Thymus (tissue), 11 donors: ENCODE results near the gene ATXN1. TPM values are rescaled to one million over a fixed set of nuclear protein-coding genes. Genes with fewer than 3 reads are reported as not detected.

Experiments
- DNase-seq, 9 donors: peaks; one replicate each; pipeline ENCODE4 v3.0.0-alpha.2; 2013; ENCODE audit warnings: low spot score in 9 of 9, low read depth in 6 of 9, missing footprints in 1 of 9
- H3K27ac ChIP-seq, 2 donors: one replicate each; pipeline ENCODE4 v1.5.1; 2013; ENCODE audit warnings: control low read depth in 1 of 2, low read depth in 1 of 2, low read length in 1 of 2, mild to moderate bottlenecking in 1 of 2, moderate library complexity in 1 of 2
- H3K27me3 ChIP-seq, 2 donors: one replicate each; pipeline ENCODE4 v1.5.1; 2013; ENCODE audit warnings: low read length in 1 of 2; ENCODE audit not compliant: control insufficient read depth in 2 of 2, insufficient read depth in 1 of 2
- H3K36me3 ChIP-seq, 2 donors: one replicate each; pipeline ENCODE4 v1.5.1; 2013; ENCODE audit warnings: low read length in 1 of 2, mild to moderate bottlenecking in 1 of 2, moderate library complexity in 1 of 2; ENCODE audit not compliant: control insufficient read depth in 2 of 2, insufficient read depth in 2 of 2
- H3K4me1 ChIP-seq, 2 donors: one replicate each; pipeline ENCODE4 v1.5.1; 2013; ENCODE audit warnings: low read length in 2 of 2; ENCODE audit not compliant: control insufficient read depth in 2 of 2, insufficient read depth in 2 of 2
- H3K4me3 ChIP-seq, 2 donors: one replicate each; pipeline ENCODE4 v1.5.1; 2013; ENCODE audit warnings: low read length in 2 of 2, control low read depth in 1 of 2, mild to moderate bottlenecking in 1 of 2
- H3K9me3 ChIP-seq, 2 donors: one replicate each; pipeline ENCODE4 v1.5.1; 2013; ENCODE audit warnings: low read length in 1 of 2, mild to moderate bottlenecking in 1 of 2; ENCODE audit not compliant: control insufficient read depth in 2 of 2, insufficient read depth in 1 of 2
- WGBS: extraction: QIAGEN DNeasy Blood & Tissue Kit; methylation state at CpG from one replicate; pipeline ENCODE4 v1.1.7; 2013; 5-methylcytosine and 5-hydroxymethylcytosine counted together
- polyA plus RNA-seq: library from polyadenylated mRNA; stranded (reverse); fragments of 200-250 nt; gene quantifications from one replicate; pipeline ENCODE4 v1.2.3, GENCODE V29; 2013
- total RNA-seq: library from RNA; stranded (reverse); fragments of 120-200 nt; gene quantifications from one replicate; pipeline ENCODE4 v1.2.4, GENCODE V29; 2013
- donor health status: healthy.

Gene ATXN1
- total and polyA plus RNA-seq, 2 donors, result 6.8 to 7.1 TPM

- H3K36me3 ChIP-seq, result no peaks in the 10 kb centered on the region
- WGBS, result 94% methylated on average over 8 of the region's 8 CpGs
- no peaks in the 10 kb centered on the region for H3K9me3 ChIP-seq
- H3K27ac ChIP-seq, result no peak overlapping the region
- H3K27me3 ChIP-seq, result no peaks in the 10 kb centered on the region
- H3K4me1 ChIP-seq, result peaks cover 4 to 7% of the 10 kb centered on the region in 2 donors
- no peak for DNase-seq
- no peak overlapping the region for H3K4me3 ChIP-seq
Measured at GRCh38 chr6:16741112-16742016, 19.9 kb downstream of the ATXN1 start.

- DNase-seq, result no peak
- Histone ChIP-seq H3K4me3 (no peak overlapping the region), H3K9me3 (no peaks in the 10 kb centered on the region), H3K4me1 (peaks cover 3 to 4% of the 10 kb centered on the region in 2 donors), H3K27me3 (no peaks in the 10 kb centered on the region), H3K27ac (no peak overlapping the region), H3K36me3 (no peaks in the 10 kb centered on the region)
Measured at GRCh38 chr6:16740097-16740496, 21.2 kb downstream of the ATXN1 start.

- Histone ChIP-seq H3K9me3 (no peaks in the 10 kb centered on the region), H3K4me1 (peaks cover 3 to 4% of the 10 kb centered on the region in 2 donors), H3K36me3 (no peaks in the 10 kb centered on the region), H3K27me3 (no peaks in the 10 kb centered on the region), H3K4me3 (no peak overlapping the region), H3K27ac (no peak overlapping the region)
- no peak for DNase-seq
- 98% methylated on average over 7 of the region's 7 CpGs for WGBS
Measured at GRCh38 chr6:16739329-16739801, 21.9 kb downstream of the ATXN1 start.

- Histone ChIP-seq H3K4me3 (no peak overlapping the region), H3K9me3 (no peaks in the 10 kb centered on the region), H3K27ac (no peak overlapping the region), H3K36me3 (no peaks in the 10 kb centered on the region), H3K27me3 (no peaks in the 10 kb centered on the region), H3K4me1 (peaks cover 3 to 4% of the 10 kb centered on the region in 2 donors)
- DNase-seq, result no peak
- WGBS, result 97% methylated on average over 5 of the region's 5 CpGs
Measured at GRCh38 chr6:16737925-16738324, 23.3 kb downstream of the ATXN1 start.

GRCh38 chr6:16736856-16737775 is 24.1 kb downstream of the ATXN1 start:
- no peak for DNase-seq
- Histone ChIP-seq H3K4me1 (peaks cover 3 to 4% of the 10 kb centered on the region in 2 donors), H3K9me3 (no peaks in the 10 kb centered on the region), H3K27ac (peak overlapping the region in 1 of 2 donors; percentile 21), H3K36me3 (no peaks in the 10 kb centered on the region), H3K4me3 (no peak overlapping the region), H3K27me3 (no peaks in the 10 kb centered on the region)
- WGBS, result 26% methylated on average over 5 of the region's 5 CpGs

GRCh38 chr6:16735014-16735413 is 26.2 kb downstream of the ATXN1 start:
- DNase-seq, result no peak
- H3K36me3 ChIP-seq, result no peaks in the 10 kb centered on the region
- peaks cover 8% of the 10 kb centered on the region in 2 donors for H3K4me1 ChIP-seq
- H3K9me3 ChIP-seq, result no peaks in the 10 kb centered on the region
- 98% methylated on average over 2 of the region's 2 CpGs for WGBS
- H3K27ac ChIP-seq, result no peak overlapping the region
- no peak overlapping the region for H3K4me3 ChIP-seq
- no peaks in the 10 kb centered on the region for H3K27me3 ChIP-seq

- H3K9me3 ChIP-seq, result no peaks in the 10 kb centered on the region
- no peaks in the 10 kb centered on the region for H3K27me3 ChIP-seq
- no peak overlapping the region for H3K27ac ChIP-seq
- H3K36me3 ChIP-seq, result no peaks in the 10 kb centered on the region
- H3K4me3 ChIP-seq, result no peak overlapping the region
- peaks cover 8% of the 10 kb centered on the region in 2 donors for H3K4me1 ChIP-seq
- 94% methylated on average over 6 of the region's 6 CpGs for WGBS
- DNase-seq, result no peak
Measured at GRCh38 chr6:16733085-16733484, 28.2 kb downstream of the ATXN1 start.

- Histone ChIP-seq H3K27me3 (no peaks in the 10 kb centered on the region), H3K9me3 (no peaks in the 10 kb centered on the region), H3K27ac (no peak overlapping the region), H3K36me3 (no peaks in the 10 kb centered on the region), H3K4me3 (no peak overlapping the region), H3K4me1 (peaks cover 4% of the 10 kb centered on the region in 2 donors)
- no peak for DNase-seq
- 82% methylated on average over 6 of the region's 6 CpGs for WGBS
Measured at GRCh38 chr6:16731478-16732051, 29.7 kb downstream of the ATXN1 start.
